CD4-positive, alpha-beta T cell (primary cell): ENCODE results near the gene PUDP. TPM values are rescaled to one million over a fixed set of nuclear protein-coding genes. Genes with fewer than 3 reads are reported as not detected.

ENCODE experiments used
- ATAC-seq: fragments of 200-7000 bp; cut with Tn5 transposase; one replicate; pipeline ENCODE4 v1.10.0; 2022; ENCODE audit warnings: mild to moderate bottlenecking; ENCODE audit not compliant: poor library complexity
- CTCF ChIA-PET: fragments of 350-600 bp; sonication (Branson Sonifier 250); formaldehyde crosslinking; loops from one replicate; lab custom pipeline; 2021; ENCODE audit warnings: antibody characterized with exemption, inconsistent platforms; lab: Charles Lee
- POLR2A ChIA-PET: fragments of 350-600 bp; sonication (Branson Sonifier 250); formaldehyde crosslinking; loops from one replicate; lab custom pipeline; 2021; ENCODE audit warnings: antibody characterized with exemption, inconsistent platforms; lab: Charles Lee
- DNase-seq, 14 experiments: peaks; one replicate each; pipeline ENCODE4 v3.0.0-alpha.2; 2013 to 2020; ENCODE audit warnings: mixed read lengths in 2 of 14
- H3K27ac ChIP-seq, 2 donors: one replicate each; pipeline versions ENCODE4 v1.5.1 to v1.7.0; 2013; ENCODE audit warnings: low read length in 2 of 2, low read depth in 1 of 2, mild to moderate bottlenecking in 1 of 2
- H3K27me3 ChIP-seq, 2 experiments: 1 replicate in 1 of 2; 2 replicates in 1 of 2; pipeline versions ENCODE4 v1.6.1 to v1.7.0; 2013; ENCODE audit warnings: low read length in 2 of 2, control low read depth in 1 of 2, mild to moderate bottlenecking in 1 of 2, moderate library complexity in 1 of 2; ENCODE audit not compliant: insufficient read depth in 2 of 2, control insufficient read depth in 1 of 2
- H3K36me3 ChIP-seq: one replicate; pipeline ENCODE4 v1.6.1; 2013; ENCODE audit warnings: low read length, control low read depth; ENCODE audit not compliant: insufficient read depth
- H3K4me1 ChIP-seq: one replicate; pipeline ENCODE4 v1.6.1; 2013; ENCODE audit warnings: low read length, control low read depth; ENCODE audit not compliant: insufficient read depth
- H3K4me3 ChIP-seq: one replicate; pipeline ENCODE4 v1.5.1; 2013; ENCODE audit warnings: mild to moderate bottlenecking, low read length, moderate library complexity
- H3K9me3 ChIP-seq, 2 experiments: 1 replicate in 1 of 2; 2 replicates in 1 of 2; pipeline versions ENCODE4 v1.6.1 to v1.7.0; 2013; ENCODE audit warnings: low read length in 2 of 2, mild to moderate bottlenecking in 2 of 2, control low read depth in 1 of 2, moderate library complexity in 1 of 2; ENCODE audit not compliant: control insufficient read depth in 1 of 2, insufficient read depth in 1 of 2
- H3K27ac Mint-ChIP-seq: one replicate; pipeline ENCODE4 v1.8.0; 2020; ENCODE audit warnings: mixed read lengths
- H3K27me3 Mint-ChIP-seq: one replicate; pipeline ENCODE4 v1.8.0; 2021; ENCODE audit warnings: mixed read lengths
- H3K36me3 Mint-ChIP-seq: one replicate; pipeline ENCODE4 v1.8.0; 2021; ENCODE audit warnings: low read depth, mixed read lengths
- H3K4me1 Mint-ChIP-seq: one replicate; pipeline ENCODE4 v1.8.0; 2021; ENCODE audit warnings: low read depth, mixed read lengths
- H3K4me3 Mint-ChIP-seq: one replicate; pipeline ENCODE4 v1.8.0; 2020; ENCODE audit warnings: mild to moderate bottlenecking, mixed read lengths
- H3K9me3 Mint-ChIP-seq: one replicate; pipeline ENCODE4 v1.8.0; 2020; ENCODE audit warnings: mixed read lengths
- intact Hi-C, 2 experiments: fragments of 100-400 bp; cut with DNase I in 1 of 2; cut with micrococcal nuclease in 1 of 2; formaldehyde crosslinking; loops; one replicate each; pipeline versions ENCODE4 v1.15.1 to v1.9.0; 2023 to 2025; cut with DNase I, micrococcal nuclease
- total RNA-seq, 174 experiments: library from RNA in 2 of 174; stranded (reverse) in 2 of 174; gene quantifications; one replicate each; pipeline ENCODE4 v1.2.3 and lab custom pipeline; 2021 to 2026
- TF ChIP-seq, protein P1 (sequence below): fragments of 200-600 bp; IDR thresholded peaks from one replicate; pipeline ENCODE4 v1.8.0; 2022; ENCODE audit warnings: antibody characterized with exemption, mild to moderate bottlenecking

The PUDP gene
- total RNA-seq, 2 experiments from 2014 or later, result 3.2 to 3.5 TPM

GRCh38 chrX:7191681-7192110 lies 43.7 kb upstream of the PUDP start:
- DNase-seq (no peak), ATAC-seq (no peak)
- Mint-ChIP-seq H3K36me3 (no peaks in the 10 kb centered on the region), H3K4me1 (no peaks in the 10 kb centered on the region), H3K4me3 (no peak overlapping the region), H3K9me3 (no peaks in the 10 kb centered on the region), H3K27ac (no peak overlapping the region), H3K27me3 (no peaks in the 10 kb centered on the region)
- Histone ChIP-seq H3K27ac (no peak overlapping the region), H3K27me3 (no peaks in the 10 kb centered on the region), H3K4me1 (no peaks in the 10 kb centered on the region), H3K9me3 (no peaks in the 10 kb centered on the region), H3K36me3 (no peaks in the 10 kb centered on the region), H3K4me3 (no peak overlapping the region)
- TF ChIP-seq, protein P1, sequence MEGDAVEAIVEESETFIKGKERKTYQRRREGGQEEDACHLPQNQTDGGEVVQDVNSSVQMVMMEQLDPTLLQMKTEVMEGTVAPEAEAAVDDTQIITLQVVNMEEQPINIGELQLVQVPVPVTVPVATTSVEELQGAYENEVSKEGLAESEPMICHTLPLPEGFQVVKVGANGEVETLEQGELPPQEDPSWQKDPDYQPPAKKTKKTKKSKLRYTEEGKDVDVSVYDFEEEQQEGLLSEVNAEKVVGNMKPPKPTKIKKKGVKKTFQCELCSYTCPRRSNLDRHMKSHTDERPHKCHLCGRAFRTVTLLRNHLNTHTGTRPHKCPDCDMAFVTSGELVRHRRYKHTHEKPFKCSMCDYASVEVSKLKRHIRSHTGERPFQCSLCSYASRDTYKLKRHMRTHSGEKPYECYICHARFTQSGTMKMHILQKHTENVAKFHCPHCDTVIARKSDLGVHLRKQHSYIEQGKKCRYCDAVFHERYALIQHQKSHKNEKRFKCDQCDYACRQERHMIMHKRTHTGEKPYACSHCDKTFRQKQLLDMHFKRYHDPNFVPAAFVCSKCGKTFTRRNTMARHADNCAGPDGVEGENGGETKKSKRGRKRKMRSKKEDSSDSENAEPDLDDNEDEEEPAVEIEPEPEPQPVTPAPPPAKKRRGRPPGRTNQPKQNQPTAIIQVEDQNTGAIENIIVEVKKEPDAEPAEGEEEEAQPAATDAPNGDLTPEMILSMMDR, result no peak
- CTCF ChIA-PET, result no interaction called here
- POLR2A ChIA-PET, result no interaction called here
- intact Hi-C loops, result no loop called here

GRCh38 chrX:7190157-7190556 lies 42.2 kb upstream of the PUDP start:
- DNase-seq (no peak), ATAC-seq (no peak)
- no peaks in the 10 kb centered on the region for H3K36me3 ChIP-seq
- intact Hi-C loops, result no loop called here
- TF ChIP-seq, protein P1, result no peak
- no peak overlapping the region for H3K4me3 Mint-ChIP-seq
- H3K4me3 ChIP-seq, result no peak overlapping the region
- H3K9me3 ChIP-seq, result no peaks in the 10 kb centered on the region
- H3K4me1 ChIP-seq, result no peaks in the 10 kb centered on the region
- H3K27ac ChIP-seq, result no peak overlapping the region
- H3K27me3 Mint-ChIP-seq, result no peaks in the 10 kb centered on the region
- no peaks in the 10 kb centered on the region for H3K36me3 Mint-ChIP-seq
- no peaks in the 10 kb centered on the region for H3K4me1 Mint-ChIP-seq
- no peaks in the 10 kb centered on the region for H3K27me3 ChIP-seq
- POLR2A ChIA-PET, result no interaction called here
- no peak overlapping the region for H3K27ac Mint-ChIP-seq
- CTCF ChIA-PET, result no interaction called here
- no peaks in the 10 kb centered on the region for H3K9me3 Mint-ChIP-seq

- no peak overlapping the region for H3K4me3 Mint-ChIP-seq
- intact Hi-C loops, result no loop called here
- no peak overlapping the region for H3K27ac Mint-ChIP-seq
- Histone ChIP-seq H3K4me3 (no peak overlapping the region), H3K27ac (no peak overlapping the region), H3K4me1 (no peaks in the 10 kb centered on the region), H3K36me3 (no peaks in the 10 kb centered on the region), H3K27me3 (no peaks in the 10 kb centered on the region), H3K9me3 (no peaks in the 10 kb centered on the region)
- H3K36me3 Mint-ChIP-seq, result no peaks in the 10 kb centered on the region
- H3K9me3 Mint-ChIP-seq, result no peaks in the 10 kb centered on the region
- DNase-seq (no peak), ATAC-seq (no peak)
- H3K4me1 Mint-ChIP-seq, result no peaks in the 10 kb centered on the region
- POLR2A ChIA-PET, result no interaction called here
- TF ChIP-seq, protein P1, result no peak
- CTCF ChIA-PET, result no interaction called here
- H3K27me3 Mint-ChIP-seq, result no peaks in the 10 kb centered on the region
Observed at GRCh38 chrX:7188672-7189071, 40.7 kb upstream of the PUDP start.
